ENCODE measurements around the gene AQP1.

AQP1 gene

DNA sequence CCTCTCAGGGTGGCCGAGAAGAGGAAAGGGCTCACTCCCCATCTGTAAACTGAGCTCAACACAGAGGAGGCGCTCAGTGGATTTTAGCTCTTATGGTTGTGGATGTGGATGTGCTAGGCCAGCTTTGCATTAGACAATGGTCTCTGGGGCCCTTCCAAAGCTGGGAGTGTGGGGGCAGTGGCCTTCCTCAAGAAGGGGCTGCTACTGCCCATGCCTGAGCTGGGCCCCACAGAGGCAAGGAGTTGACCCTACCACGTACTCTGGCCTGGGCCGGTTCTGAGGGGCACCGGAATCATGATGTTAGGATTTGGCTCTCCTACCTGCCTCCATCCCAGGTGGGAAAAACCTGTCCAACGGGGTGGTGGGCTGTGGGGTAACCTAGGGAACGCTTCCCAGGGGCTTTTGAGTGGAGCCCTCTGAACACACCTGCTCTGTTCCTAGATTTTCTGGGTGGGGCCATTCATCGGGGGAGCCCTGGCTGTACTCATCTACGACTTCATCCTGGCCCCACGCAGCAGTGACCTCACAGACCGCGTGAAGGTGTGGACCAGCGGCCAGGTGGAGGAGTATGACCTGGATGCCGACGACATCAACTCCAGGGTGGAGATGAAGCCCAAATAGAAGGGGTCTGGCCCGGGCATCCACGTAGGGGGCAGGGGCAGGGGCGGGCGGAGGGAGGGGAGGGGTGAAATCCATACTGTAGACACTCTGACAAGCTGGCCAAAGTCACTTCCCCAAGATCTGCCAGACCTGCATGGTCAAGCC is 11.5 kb downstream of the AQP1 start:
- no peak for DNase-seq

- DNase-seq = no peak
These were observed 12.2 kb downstream of the AQP1 start for GRCh38 chr7:30923774-30924413.

- DNase-seq = no peak
These were observed 13.0 kb downstream of the AQP1 start for GRCh38 chr7:30924624-30925023.

GRCh38 chr7:30925117-30925516 is 13.5 kb downstream of the AQP1 start:
- DNase-seq = no peak

DNA sequence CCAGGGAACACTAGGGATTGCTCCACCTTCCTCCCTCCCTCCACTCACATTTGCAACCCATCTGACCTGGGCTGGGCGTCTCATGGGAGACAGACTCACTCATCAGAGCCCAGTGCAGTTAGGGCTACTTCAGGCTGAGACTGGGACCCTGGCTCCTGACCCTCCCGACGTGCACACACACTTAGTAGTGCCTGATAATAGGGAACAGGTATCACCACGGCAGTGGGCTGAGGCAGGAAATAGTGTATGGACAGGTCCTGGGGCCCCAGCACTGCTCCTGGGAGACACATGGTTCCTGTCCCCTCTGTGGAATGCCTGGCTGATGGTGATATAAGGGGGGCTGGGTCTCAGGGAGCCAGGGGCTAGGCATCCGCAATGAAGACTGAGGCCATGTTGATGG is 14.3 kb downstream of the AQP1 start:
- no peak for DNase-seq

DNA sequence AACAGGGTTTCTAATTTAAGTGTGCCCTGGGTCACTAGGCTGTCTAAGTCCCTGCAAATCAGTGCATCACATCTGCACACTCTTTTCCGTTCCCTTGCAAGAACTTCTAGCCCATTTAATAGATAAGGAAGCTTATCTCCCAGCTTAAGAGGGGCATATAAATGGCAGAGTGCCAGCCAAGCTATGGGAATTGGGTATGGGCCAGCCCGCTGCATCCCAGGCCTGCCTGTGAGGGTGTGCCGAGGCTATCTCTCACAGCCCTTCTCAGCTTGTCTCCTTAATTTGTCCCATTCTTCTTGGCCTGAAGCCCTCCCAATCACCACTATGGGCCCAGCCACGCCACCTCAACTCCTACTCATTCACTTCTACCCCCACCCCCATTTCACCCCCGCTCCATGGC is 14.7 kb downstream of the AQP1 start:
- no peak for DNase-seq

DNA sequence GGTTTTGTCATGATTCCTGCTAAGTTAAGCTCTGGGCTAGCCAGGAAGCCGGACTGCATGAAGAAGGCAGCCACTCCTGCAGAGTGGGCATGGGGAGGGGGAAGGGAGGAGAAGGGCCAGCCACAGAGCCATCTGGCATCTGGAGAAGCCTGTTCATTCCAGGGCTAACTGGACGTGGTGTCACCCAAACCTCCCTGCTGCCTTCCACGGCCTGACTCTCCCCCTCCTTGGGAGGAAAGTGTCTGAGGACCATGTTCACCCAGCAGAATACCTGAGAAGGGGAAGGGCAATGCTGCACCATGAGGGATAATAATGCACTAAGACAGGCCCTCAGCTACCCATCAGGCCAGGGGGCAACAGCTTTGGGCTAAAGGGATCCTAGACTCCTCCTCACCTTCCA is 15.4 kb downstream of the AQP1 start:
- no peak for DNase-seq

DNA sequence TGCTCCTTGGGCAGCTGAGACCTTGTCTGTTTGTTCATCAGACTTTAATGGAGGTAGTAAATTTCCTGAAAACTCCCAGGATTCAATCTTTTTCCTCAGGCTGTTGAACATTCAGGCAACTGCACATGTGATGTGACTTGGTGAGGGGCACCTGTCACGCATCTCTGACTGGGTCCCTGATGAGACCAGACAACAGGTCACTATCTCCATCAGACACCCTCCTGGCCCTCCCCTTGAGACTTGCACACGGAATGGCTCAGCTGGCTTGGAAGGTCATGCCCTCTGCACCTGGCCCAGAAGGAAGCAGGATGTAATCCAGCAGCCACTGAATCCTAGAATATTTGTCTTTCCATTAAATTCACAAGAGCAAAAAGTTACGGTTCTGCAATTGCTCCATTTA is 15.9 kb downstream of the AQP1 start:
- no peak for DNase-seq

- no peak for DNase-seq
These were observed 16.7 kb downstream of the AQP1 start for GRCh38 chr7:30928254-30928872.

- DNase-seq = no peak
These were observed 18.0 kb downstream of the AQP1 start for GRCh38 chr7:30929686-30930085.

GRCh38 chr7:30930621-30931020 is 19.0 kb downstream of the AQP1 start:
- DNase-seq = no peak

- DNase-seq = no peak
These were observed 19.7 kb downstream of the AQP1 start for GRCh38 chr7:30931161-30931928.

- no peak for DNase-seq
These were observed 20.4 kb downstream of the AQP1 start for GRCh38 chr7:30931929-30932540.

DNA sequence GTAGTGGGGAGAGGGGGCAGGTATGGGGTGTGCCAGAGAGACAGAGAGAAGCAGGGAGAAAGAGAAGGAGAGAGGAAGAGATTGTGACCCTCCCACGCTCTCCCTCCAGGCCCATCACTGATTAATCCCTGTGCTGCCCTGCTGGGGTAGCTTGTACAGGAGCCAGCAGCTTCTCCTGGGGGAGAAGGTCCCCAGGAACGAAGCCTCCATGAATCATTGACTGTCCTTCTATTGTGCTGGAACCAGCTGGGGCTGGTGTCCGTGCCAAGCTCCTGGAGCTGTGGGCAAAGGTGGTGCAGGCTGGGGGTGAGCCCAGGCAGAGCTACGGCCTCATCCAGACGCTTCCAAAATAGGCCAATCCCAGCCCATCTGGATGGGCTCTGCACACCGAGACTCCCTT is 20.9 kb downstream of the AQP1 start:
- no peak for DNase-seq

- no peak for DNase-seq
These were observed 21.7 kb downstream of the AQP1 start for GRCh38 chr7:30933124-30933974.

DNA sequence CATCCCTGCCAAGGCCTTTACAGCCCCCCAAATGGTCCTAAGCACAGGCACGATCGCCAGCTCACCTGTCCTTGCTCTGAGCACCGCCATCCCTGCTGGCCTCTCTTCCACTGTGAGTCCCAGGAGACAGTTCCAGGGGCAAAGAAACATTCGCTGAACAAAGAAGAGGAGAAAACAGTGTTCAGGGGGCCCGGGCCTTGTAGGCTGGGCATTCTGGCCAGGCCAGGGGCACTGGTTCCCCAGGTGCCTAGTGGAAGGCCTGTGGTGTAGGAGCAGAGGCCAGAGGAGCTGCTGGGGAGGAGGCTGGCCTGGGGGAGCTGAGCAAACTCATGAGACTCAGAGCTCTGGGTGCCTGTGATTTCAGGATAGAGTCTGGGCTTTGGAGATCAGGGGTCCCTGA is 22.6 kb downstream of the AQP1 start:
- DNase-seq = no peak

GRCh38 chr7:30934732-30935568 is 23.3 kb downstream of the AQP1 start:
- no peak for DNase-seq

GRCh38 chr7:30935569-30935877 is 23.9 kb downstream of the AQP1 start:
- no peak for DNase-seq

- DNase-seq = no peak
These were observed 25.1 kb downstream of the AQP1 start for GRCh38 chr7:30936650-30937245.

DNA sequence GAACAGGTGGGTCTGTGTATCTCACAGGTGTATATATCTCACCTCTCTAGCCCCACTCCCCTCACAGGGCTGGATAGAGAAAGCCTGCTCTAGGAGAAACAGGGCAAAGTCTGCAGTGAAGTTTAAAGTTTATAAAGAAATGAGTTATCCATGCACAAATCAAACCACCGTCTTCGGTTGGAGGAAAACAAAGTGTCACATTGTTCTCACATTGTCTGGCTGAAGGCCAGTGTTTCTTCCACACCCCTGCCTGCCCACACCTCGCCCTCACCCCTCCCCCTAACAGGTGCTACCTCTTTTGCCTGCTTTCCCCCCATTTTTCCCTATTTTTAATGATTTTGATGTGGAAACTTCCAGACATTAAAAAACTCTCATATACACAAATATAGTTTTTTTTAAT is 25.8 kb downstream of the AQP1 start:
- no peak for DNase-seq
